ENCODE data around the gene TAMM41.

TAMM41 gene

GRCh38 chr3:11845651-11846050, 1.0 kb downstream of the TAMM41 start:
- no CpG with 5 or more reads among the region's 5 CpGs for WGBS (ENCODE audit: insufficient coverage, insufficient read length)
- no peak for DNase-seq (ENCODE audit: low read depth, low spot score)
- no peaks in the 10 kb centered on the region for H3K9me3 ChIP-seq (ENCODE audit: control insufficient read depth, insufficient read depth, low read length)
- no peaks in the 10 kb centered on the region for H3K27me3 ChIP-seq (ENCODE audit: control insufficient read depth, insufficient read depth, low read length)
- peak overlapping the region; percentile 89; the same call in 1 of the 2 replicates for H3K4me3 ChIP-seq (ENCODE audit: low read length)
- no peak overlapping the region for H3K27ac ChIP-seq (ENCODE audit: low read length)
- H3K4me1 ChIP-seq (ENCODE audit: control insufficient read depth, insufficient read depth, low read length) = no peaks in the 10 kb centered on the region
- H3K36me3 ChIP-seq (ENCODE audit: control insufficient read depth, insufficient read depth, low read length) = peaks cover 9% of the 10 kb centered on the region; the same call in 1 of the 2 replicates

- Histone ChIP-seq H3K4me3 (ENCODE audit: low read length) (no peak overlapping the region), H3K27ac (ENCODE audit: low read length) (no peak overlapping the region), H3K36me3 (ENCODE audit: control insufficient read depth, insufficient read depth, low read length) (peaks cover 12% of the 10 kb centered on the region; the same call in 1 of the 2 replicates), H3K9me3 (ENCODE audit: control insufficient read depth, insufficient read depth, low read length) (no peaks in the 10 kb centered on the region), H3K27me3 (ENCODE audit: control insufficient read depth, insufficient read depth, low read length) (no peaks in the 10 kb centered on the region), H3K4me1 (ENCODE audit: control insufficient read depth, insufficient read depth, low read length) (no peaks in the 10 kb centered on the region)
- no CpG with 5 or more reads among the region's 5 CpGs for WGBS (ENCODE audit: insufficient coverage, insufficient read length)
- DNase-seq (ENCODE audit: low read depth, low spot score) = no peak
These were observed 1.8 kb downstream of the TAMM41 start for GRCh38 chr3:11844891-11845290.

GRCh38 chr3:11835028-11835639, 11.6 kb downstream of the TAMM41 start:
- Histone ChIP-seq H3K4me3 (ENCODE audit: low read length) (no peak overlapping the region), H3K4me1 (ENCODE audit: control insufficient read depth, insufficient read depth, low read length) (no peaks in the 10 kb centered on the region), H3K36me3 (ENCODE audit: control insufficient read depth, insufficient read depth, low read length) (no peaks in the 10 kb centered on the region; the same call in 1 of the 2 replicates), H3K27ac (ENCODE audit: low read length) (no peak overlapping the region), H3K9me3 (ENCODE audit: control insufficient read depth, insufficient read depth, low read length) (no peaks in the 10 kb centered on the region; the same call in 1 of the 2 replicates), H3K27me3 (ENCODE audit: control insufficient read depth, insufficient read depth, low read length) (no peaks in the 10 kb centered on the region)
- no peak for DNase-seq (ENCODE audit: low read depth, low spot score)

- WGBS (ENCODE audit: insufficient coverage, insufficient read length) = no CpG with 5 or more reads among the region's 9 CpGs
- peaks cover 4% of the 10 kb centered on the region; the same call in 1 of the 2 replicates for H3K36me3 ChIP-seq (ENCODE audit: control insufficient read depth, insufficient read depth, low read length)
These were observed 13.4 kb downstream of the TAMM41 start for GRCh38 chr3:11832981-11833905.

GRCh38 chr3:11829416-11829815, 17.3 kb downstream of the TAMM41 start:
- Histone ChIP-seq H3K9me3 (ENCODE audit: control insufficient read depth, insufficient read depth, low read length) (no peaks in the 10 kb centered on the region; the same call in 1 of the 2 replicates), H3K36me3 (ENCODE audit: control insufficient read depth, insufficient read depth, low read length) (peaks cover 6% of the 10 kb centered on the region; the same call in 1 of the 2 replicates), H3K27me3 (ENCODE audit: control insufficient read depth, insufficient read depth, low read length) (no peaks in the 10 kb centered on the region), H3K4me1 (ENCODE audit: control insufficient read depth, insufficient read depth, low read length) (no peaks in the 10 kb centered on the region), H3K27ac (ENCODE audit: low read length) (no peak overlapping the region), H3K4me3 (ENCODE audit: low read length) (no peak overlapping the region)
- no CpG with 5 or more reads among the region's 7 CpGs for whole genome bisulfite sequencing (ENCODE audit: insufficient coverage, insufficient read length)
- DNase-seq (ENCODE audit: low read depth, low spot score) = no peak

More at GRCh38 chr3:11832981-11833905, 13.4 kb downstream of the TAMM41 start:
- no peaks in the 10 kb centered on the region for H3K4me1 ChIP-seq (ENCODE audit: control insufficient read depth, insufficient read depth, low read length)
- no peaks in the 10 kb centered on the region; the same call in 1 of the 2 replicates for H3K9me3 ChIP-seq (ENCODE audit: control insufficient read depth, insufficient read depth, low read length)
- no peak for DNase-seq (ENCODE audit: low read depth, low spot score)
- H3K4me3 ChIP-seq (ENCODE audit: low read length) = no peak overlapping the region
- no peaks in the 10 kb centered on the region for H3K27me3 ChIP-seq (ENCODE audit: control insufficient read depth, insufficient read depth, low read length)
- H3K27ac ChIP-seq (ENCODE audit: low read length) = no peak overlapping the region

- H3K27ac ChIP-seq (ENCODE audit: low read length) = no peak overlapping the region
- DNase-seq (ENCODE audit: low read depth, low spot score) = no peak
- H3K27me3 ChIP-seq (ENCODE audit: control insufficient read depth, insufficient read depth, low read length) = no peaks in the 10 kb centered on the region
- no peak overlapping the region for H3K4me3 ChIP-seq (ENCODE audit: low read length)
- no CpG with 5 or more reads among the region's 1 CpG for WGBS (ENCODE audit: insufficient coverage, insufficient read length)
- no peaks in the 10 kb centered on the region for H3K9me3 ChIP-seq (ENCODE audit: control insufficient read depth, insufficient read depth, low read length)
- H3K36me3 ChIP-seq (ENCODE audit: control insufficient read depth, insufficient read depth, low read length) = peaks cover 6% of the 10 kb centered on the region; the same call in 1 of the 2 replicates
- no peaks in the 10 kb centered on the region for H3K4me1 ChIP-seq (ENCODE audit: control insufficient read depth, insufficient read depth, low read length)
These were observed 19.9 kb downstream of the TAMM41 start for GRCh38 chr3:11826628-11827265.

GRCh38 chr3:11825301-11825700, 21.4 kb downstream of the TAMM41 start:
- H3K36me3 ChIP-seq (ENCODE audit: control insufficient read depth, insufficient read depth, low read length) = peaks cover 8% of the 10 kb centered on the region; the same call in 1 of the 2 replicates
- H3K4me3 ChIP-seq (ENCODE audit: low read length) = no peak overlapping the region
- no peak for DNase-seq (ENCODE audit: low read depth, low spot score)
- no CpG with 5 or more reads among the region's 5 CpGs for WGBS (ENCODE audit: insufficient coverage, insufficient read length)
- no peak overlapping the region for H3K27ac ChIP-seq (ENCODE audit: low read length)
- no peaks in the 10 kb centered on the region for H3K9me3 ChIP-seq (ENCODE audit: control insufficient read depth, insufficient read depth, low read length)
- no peaks in the 10 kb centered on the region for H3K27me3 ChIP-seq (ENCODE audit: control insufficient read depth, insufficient read depth, low read length)
- H3K4me1 ChIP-seq (ENCODE audit: control insufficient read depth, insufficient read depth, low read length) = no peaks in the 10 kb centered on the region

GRCh38 chr3:11820531-11821041, 26.1 kb downstream of the TAMM41 start:
- Histone ChIP-seq H3K4me3 (ENCODE audit: low read length) (no peak overlapping the region), H3K36me3 (ENCODE audit: control insufficient read depth, insufficient read depth, low read length) (peaks cover 5% of the 10 kb centered on the region; the same call in 1 of the 2 replicates), H3K9me3 (ENCODE audit: control insufficient read depth, insufficient read depth, low read length) (no peaks in the 10 kb centered on the region), H3K27me3 (ENCODE audit: control insufficient read depth, insufficient read depth, low read length) (no peaks in the 10 kb centered on the region), H3K27ac (ENCODE audit: low read length) (no peak overlapping the region), H3K4me1 (ENCODE audit: control insufficient read depth, insufficient read depth, low read length) (no peaks in the 10 kb centered on the region)
- no peak for DNase-seq (ENCODE audit: low read depth, low spot score)
- WGBS (ENCODE audit: insufficient coverage, insufficient read length) = no CpG with 5 or more reads among the region's 3 CpGs

GRCh38 chr3:11819146-11819689, 27.5 kb downstream of the TAMM41 start:
- H3K4me3 ChIP-seq (ENCODE audit: low read length) = no peak overlapping the region
- H3K9me3 ChIP-seq (ENCODE audit: control insufficient read depth, insufficient read depth, low read length) = no peaks in the 10 kb centered on the region
- H3K27ac ChIP-seq (ENCODE audit: low read length) = no peak overlapping the region
- peaks cover 3% of the 10 kb centered on the region; the same call in 1 of the 2 replicates for H3K36me3 ChIP-seq (ENCODE audit: control insufficient read depth, insufficient read depth, low read length)
- H3K4me1 ChIP-seq (ENCODE audit: control insufficient read depth, insufficient read depth, low read length) = no peaks in the 10 kb centered on the region
- no CpG with 5 or more reads among the region's 4 CpGs for WGBS (ENCODE audit: insufficient coverage, insufficient read length)
- DNase-seq (ENCODE audit: low read depth, low spot score) = no peak
- no peaks in the 10 kb centered on the region for H3K27me3 ChIP-seq (ENCODE audit: control insufficient read depth, insufficient read depth, low read length)

- H3K27ac ChIP-seq (ENCODE audit: low read length) = no peak overlapping the region
- DNase-seq (ENCODE audit: low read depth, low spot score) = no peak
- peaks cover 3% of the 10 kb centered on the region; the same call in 1 of the 2 replicates for H3K36me3 ChIP-seq (ENCODE audit: control insufficient read depth, insufficient read depth, low read length)
- no peak overlapping the region for H3K4me3 ChIP-seq (ENCODE audit: low read length)
- no CpG with 5 or more reads among the region's 5 CpGs for WGBS (ENCODE audit: insufficient coverage, insufficient read length)
- H3K27me3 ChIP-seq (ENCODE audit: control insufficient read depth, insufficient read depth, low read length) = no peaks in the 10 kb centered on the region
- no peaks in the 10 kb centered on the region for H3K4me1 ChIP-seq (ENCODE audit: control insufficient read depth, insufficient read depth, low read length)
- no peaks in the 10 kb centered on the region for H3K9me3 ChIP-seq (ENCODE audit: control insufficient read depth, insufficient read depth, low read length)
These were observed 28.7 kb downstream of the TAMM41 start for GRCh38 chr3:11818033-11818432.
